AG09309 (cell line): ENCODE measurements around the gene ARHGAP10.
A peak's percentile ranks its signal among the peaks of the same experiment; 100 is the strongest.
"Not testable (repeated sequence)": the region's sequence is repeated elsewhere in the genome, so short reads cannot be mapped to it uniquely, and the experiment has no call there.

Experiments used
- DNase-seq: peaks from one replicate; pipeline ENCODE4 v3.0.0-alpha.2; 2010; ENCODE audit warnings: low read depth
- H3K4me3 ChIP-seq: 2 replicates; pipeline ENCODE4 v1.5.1; 2011; ENCODE audit warnings: mild to moderate bottlenecking, low read depth, low read length, moderate library complexity; ENCODE audit not compliant: control insufficient read depth
- CTCF ChIP-seq: IDR thresholded peaks from 2 replicates; pipeline ENCODE4 v1.5.1; 2011; ENCODE audit warnings: mild to moderate bottlenecking, low read depth, low read length, inconsistent platforms; ENCODE audit not compliant: insufficient read depth, control insufficient read depth; ENCODE audit errors: missing control alignments

ARHGAP10 gene

GRCh38 chr4:147901916-147902315 lies 170.0 kb downstream of the ARHGAP10 start:
- no peak overlapping the region for H3K4me3 ChIP-seq
- no peak for TF ChIP-seq CTCF
- DNase-seq = no peak

GRCh38 chr4:147909225-147909624 lies 177.3 kb downstream of the ARHGAP10 start:
- no peak overlapping the region for H3K4me3 ChIP-seq
- no peak for TF ChIP-seq CTCF
- no peak for DNase-seq

GRCh38 chr4:147910315-147910714 lies 178.4 kb downstream of the ARHGAP10 start:
- no peak for TF ChIP-seq CTCF
- H3K4me3 ChIP-seq = no peak overlapping the region
- DNase-seq = no peak

- not testable (repeated sequence) for H3K4me3 ChIP-seq, DNase-seq
Observed at GRCh38 chr4:147912106-147912505, 180.2 kb downstream of the ARHGAP10 start.

- TF ChIP-seq CTCF = no peak
- H3K4me3 ChIP-seq = no peak overlapping the region
- DNase-seq = no peak
Observed at GRCh38 chr4:147913137-147913536, 181.2 kb downstream of the ARHGAP10 start.

GRCh38 chr4:147916351-147916750 lies 184.5 kb downstream of the ARHGAP10 start:
- peak; percentile 3 for DNase-seq
- TF ChIP-seq CTCF = no peak
- H3K4me3 ChIP-seq = no peak overlapping the region

GRCh38 chr4:147923381-147923780 lies 191.5 kb downstream of the ARHGAP10 start:
- no peak overlapping the region for H3K4me3 ChIP-seq
- DNase-seq = no peak
- TF ChIP-seq CTCF = no peak
